Stimulated activated CD4-positive, alpha-beta T cell treated with anti-CD3 and anti-CD28 coated beads, Interleukin-15, amount 100 ng/mL, for 24 hours (primary cell): ENCODE results near the gene GDPD1.
"Not testable (repeated sequence)": the region's sequence is repeated elsewhere in the genome, so short reads cannot be mapped to it uniquely, and the experiment has no call there.

Source experiments
- DNase-seq: peaks from one replicate; pipeline ENCODE4 v3.0.0-alpha.2; 2020

Gene GDPD1

GRCh38 chr17:59220328-59221158 is at the start of gene GDPD1:
GDPD1 (plus strand) TSS chr17:59220511; CDS start chr17:59220610, 99 bp downstream.
- peak; percentile 98 for DNase-seq

DNA sequence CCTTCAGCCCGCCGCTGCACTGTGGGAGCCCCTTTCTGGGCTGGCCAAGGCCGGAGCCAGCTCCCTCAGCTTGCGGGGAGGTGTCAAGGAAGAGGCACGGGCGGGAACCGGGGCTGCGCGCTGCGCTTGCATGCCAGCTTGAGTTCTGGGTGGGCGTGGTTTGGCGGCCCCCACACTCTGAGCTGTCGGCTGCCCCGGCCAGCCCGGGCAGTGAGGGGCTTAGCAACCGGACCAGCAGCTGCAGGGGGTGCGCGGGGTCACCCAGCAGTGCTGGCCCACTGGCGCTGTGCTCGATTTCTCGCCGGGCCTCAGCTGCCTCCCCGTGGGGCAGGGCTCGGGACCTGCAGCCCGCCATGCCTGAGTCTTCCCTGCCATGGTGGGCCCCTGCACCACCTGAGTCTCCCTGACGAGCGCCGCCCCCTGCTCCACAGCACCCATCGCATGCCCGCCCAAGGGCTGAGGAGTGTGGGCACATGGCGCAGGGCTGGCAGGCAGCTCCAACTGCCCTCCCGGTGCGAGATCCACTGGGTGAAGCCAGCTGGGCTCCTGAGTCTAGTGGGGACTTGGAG is 47.8 kb upstream of the GDPD1 start:
- DNase-seq, result no peak

DNA sequence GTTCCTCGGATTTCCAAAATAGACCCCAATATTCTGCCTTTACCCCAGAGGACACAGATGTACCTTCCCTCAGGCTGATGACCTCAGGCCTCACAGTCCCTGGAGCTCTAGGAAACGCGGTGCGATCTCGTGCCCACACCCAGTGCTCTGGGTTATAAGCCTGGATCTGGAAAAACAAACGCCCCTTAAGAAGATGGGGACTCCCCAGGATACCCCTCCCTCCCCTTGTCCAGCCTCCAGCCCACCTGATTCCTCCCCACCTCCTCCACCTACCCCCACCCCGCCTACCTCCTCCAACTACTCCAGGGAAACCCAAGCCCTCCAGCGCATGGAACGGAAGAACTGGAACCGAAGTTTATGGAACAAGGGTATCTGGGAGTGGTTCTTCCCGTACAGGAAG is 45.6 kb upstream of the GDPD1 start:
- DNase-seq, result no peak

- DNase-seq, result no peak
Observed at GRCh38 chr17:59175076-59175475, 45.2 kb upstream of the GDPD1 start.

DNA sequence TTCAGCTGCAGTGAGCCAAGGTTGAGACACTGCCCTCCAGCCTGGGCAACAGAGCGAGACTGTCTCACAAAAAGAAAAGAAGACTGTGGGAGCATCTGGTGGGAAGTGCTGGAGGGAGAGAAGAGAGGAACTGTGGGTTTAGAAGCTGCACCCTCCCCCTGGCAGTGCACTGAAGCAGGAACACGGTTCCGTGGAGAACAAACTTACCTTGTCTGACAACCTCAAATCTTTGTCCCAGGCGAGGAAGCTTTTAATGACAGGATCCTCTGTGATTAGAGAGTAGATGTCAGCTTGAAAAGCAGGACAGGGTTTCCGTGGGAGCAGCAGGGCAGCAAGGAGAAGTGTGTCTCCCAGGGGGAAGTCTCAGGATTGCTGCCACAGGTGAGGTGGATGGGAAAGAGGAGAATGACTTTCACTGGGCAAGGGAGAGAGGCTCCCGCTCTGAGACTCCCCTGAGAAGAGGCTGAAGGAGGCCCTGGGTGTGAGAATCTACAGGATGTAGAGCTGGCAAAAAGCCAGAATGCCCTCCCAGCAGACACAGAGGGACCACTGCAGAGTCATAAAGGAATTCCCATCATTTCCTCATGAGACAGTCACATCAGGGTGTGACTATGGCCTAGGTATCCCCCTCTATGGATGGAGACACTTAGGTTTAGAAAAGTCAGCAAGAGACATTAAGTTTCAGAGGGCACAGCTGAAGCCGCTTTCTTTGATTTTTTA is 41.9 kb upstream of the GDPD1 start:
- DNase-seq, result no peak

DNA sequence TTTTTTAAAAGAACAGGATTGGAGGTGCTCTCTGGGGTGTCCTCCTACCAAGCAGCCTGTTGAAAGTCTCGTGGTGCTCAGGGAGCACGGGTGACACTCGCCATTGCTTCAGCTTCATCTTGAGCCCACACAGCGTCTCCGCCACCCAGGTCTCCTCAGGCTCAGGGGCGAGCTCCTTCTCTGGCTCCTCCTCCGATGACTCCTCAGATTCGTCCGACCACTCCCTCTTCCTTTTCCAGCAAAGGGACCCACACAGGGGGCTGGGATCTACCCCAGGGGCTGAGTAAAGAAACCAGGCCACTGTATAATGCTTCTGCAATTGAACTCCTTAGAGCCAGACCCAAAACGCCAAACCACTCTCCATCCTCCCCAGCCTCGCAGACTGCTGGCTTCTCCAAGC is 40.7 kb upstream of the GDPD1 start:
- DNase-seq, result not testable (repeated sequence)

- DNase-seq, result no peak
Observed at GRCh38 chr17:59180626-59181025, 39.7 kb upstream of the GDPD1 start.

DNA sequence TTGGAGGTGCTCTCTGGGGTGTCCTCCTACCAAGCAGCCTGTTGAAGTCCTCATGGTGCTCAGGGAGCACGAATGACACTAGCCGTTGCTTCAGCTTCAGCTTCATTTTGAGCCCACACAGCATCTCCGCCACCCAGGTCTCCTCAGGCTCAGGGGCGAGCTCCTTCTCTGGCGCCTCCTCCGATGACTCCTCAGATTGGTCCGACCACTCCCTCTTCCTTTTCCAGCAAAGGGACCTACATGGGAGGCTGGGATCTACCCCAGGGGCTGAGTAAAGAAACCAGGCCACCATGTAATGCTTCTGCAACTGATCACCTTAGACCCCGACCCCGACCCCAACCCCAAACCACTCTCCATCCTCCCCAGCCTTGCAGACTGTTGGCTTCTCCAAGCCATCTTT is 38.8 kb upstream of the GDPD1 start:
- DNase-seq, result no peak

- no peak for DNase-seq
Observed at GRCh38 chr17:59185997-59186396, 34.3 kb upstream of the GDPD1 start.

DNA sequence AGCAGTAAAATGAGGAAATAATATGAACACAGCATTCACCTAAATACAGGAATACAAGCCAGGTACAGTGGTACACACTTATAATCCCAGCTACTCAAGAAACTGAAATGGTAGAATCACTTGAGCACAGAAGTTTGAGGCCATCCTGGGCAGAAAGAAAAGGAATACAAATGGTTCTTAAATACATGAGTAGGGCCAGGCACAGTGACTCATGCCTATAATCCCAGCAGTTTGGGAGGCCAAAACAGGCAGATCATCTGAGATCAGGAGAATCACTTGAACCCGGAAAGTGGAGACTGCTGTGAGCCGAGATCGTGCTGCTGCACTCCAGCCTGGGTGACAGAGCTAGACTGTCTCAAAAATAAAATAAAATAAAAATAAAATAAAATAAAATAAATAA is 33.5 kb upstream of the GDPD1 start:
- DNase-seq, result no peak

- no peak for DNase-seq
Observed at GRCh38 chr17:59190806-59191205, 29.5 kb upstream of the GDPD1 start.

GRCh38 chr17:59193336-59193862 is 26.9 kb upstream of the GDPD1 start:
- DNase-seq, result no peak

GRCh38 chr17:59199398-59199797 is 20.9 kb upstream of the GDPD1 start:
- no peak for DNase-seq

- DNase-seq, result no peak
Observed at GRCh38 chr17:59202320-59202719, 18.0 kb upstream of the GDPD1 start.

DNA sequence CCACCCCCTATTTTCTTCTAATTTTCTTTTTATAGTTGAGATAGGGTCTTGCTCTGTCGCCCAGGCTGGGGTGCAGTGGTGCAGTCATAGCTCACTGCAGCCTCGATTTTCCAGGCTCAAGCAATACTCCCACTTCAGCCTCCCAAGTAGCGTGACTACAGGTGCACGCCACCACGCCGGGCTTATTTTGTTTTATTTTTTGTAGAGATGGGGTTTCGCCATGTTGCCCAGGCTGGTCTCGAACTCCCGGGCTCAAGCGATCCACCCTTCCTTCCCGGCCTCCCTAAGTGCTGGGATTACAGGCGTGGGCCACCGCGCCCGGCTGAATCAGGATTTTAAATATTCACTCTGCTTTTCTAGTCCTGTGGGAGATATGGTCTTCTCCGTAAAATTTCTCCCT is 941 bp upstream of the GDPD1 start:
- DNase-seq, result no peak

GRCh38 chr17:59219992-59220327 is 351 bp upstream of the GDPD1 start:
- no peak for DNase-seq

DNA sequence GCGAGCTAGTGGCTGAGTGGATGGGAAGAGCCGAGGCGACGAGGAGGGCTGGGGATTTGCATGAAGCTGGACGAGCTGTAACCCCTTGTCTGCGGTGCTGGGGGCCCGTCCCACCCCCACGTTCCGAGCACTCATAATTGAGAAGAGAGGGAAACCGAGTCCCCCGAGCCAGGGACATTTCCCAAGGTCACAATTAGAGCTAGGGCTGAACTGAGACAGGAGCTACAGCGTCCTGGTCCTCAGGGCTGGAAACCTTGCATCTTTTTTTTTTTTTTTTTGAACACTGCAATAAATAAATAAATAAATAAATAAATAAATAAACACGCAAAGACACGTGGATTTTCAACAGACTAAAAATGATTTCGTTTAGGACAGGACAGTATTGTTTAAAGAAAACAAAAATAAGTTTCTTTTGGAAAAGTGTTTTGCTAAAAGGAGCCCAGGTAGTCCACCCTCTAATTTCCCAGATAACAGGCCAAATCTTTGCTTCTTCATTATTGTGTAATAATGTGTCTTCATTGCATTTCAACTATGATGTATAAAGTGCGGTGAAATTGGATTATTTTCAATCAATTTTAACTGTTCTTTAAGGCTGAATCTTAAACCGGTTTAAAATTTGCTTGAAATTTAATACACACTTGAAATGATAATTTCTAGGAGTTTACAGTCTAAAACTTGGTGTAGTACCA is 992 bp downstream of the GDPD1 start:
- DNase-seq, result peak; percentile 24

DNA sequence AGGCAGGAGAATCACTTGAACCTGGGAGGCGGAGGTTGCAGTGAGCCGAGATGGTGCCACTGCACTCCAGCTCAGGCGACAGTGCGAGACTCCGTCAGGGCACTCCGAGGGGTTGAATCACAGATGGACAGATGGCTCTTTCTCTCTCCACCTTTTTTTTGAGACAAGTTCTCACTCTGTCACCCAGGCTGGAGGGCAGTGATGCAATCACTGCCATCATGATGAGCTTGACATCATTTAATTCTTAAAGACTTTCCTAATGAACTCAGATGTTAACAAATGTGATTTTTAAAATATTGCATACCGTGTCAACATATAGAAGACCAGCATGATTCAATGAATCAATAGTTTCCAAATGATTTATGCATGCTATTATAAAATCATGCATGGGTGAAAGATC is 3.5 kb downstream of the GDPD1 start:
- no peak for DNase-seq

GRCh38 chr17:59228588-59228987 is 8.3 kb downstream of the GDPD1 start:
- not testable (repeated sequence) for DNase-seq

DNA sequence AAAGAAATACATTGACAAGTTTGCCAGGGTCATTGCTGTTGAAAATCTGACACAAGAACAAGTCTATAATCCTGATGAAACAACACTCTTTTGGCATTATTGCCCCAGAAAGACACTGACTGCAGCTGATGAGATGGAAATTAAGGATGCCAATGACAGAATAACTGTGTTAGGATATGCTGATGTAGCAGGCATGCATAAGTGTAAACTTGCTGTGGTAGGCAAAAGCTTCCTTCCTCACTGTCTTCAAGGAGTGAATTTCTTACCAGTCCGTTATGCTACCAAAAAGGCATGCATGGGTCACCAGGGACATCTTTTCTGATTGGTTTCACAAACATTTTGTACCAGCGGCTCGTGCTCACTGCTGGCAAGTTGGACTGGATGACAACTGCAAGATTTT is 10.5 kb downstream of the GDPD1 start:
- no peak for DNase-seq

DNA sequence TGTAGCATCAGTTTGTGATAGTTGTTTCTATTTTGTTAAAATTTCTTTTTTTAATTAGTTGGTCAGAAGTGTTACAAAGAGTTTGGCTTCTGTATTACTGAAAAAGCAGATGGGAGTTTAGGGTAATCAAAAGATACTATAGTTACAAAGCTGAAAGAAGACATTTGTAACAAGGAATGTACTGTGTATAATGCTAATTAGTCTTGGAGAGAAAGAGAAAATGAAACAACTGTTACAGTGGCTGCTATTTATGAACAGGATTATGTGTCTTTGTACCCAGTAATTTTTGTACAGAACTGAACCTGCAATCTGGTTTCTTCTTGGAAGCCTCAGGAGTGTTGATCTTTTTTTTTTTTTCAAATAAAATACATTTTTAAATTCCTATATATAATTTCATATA is 14.3 kb downstream of the GDPD1 start:
- no peak for DNase-seq

GRCh38 chr17:59238906-59239305 is 18.6 kb downstream of the GDPD1 start:
- DNase-seq, result no peak

DNA sequence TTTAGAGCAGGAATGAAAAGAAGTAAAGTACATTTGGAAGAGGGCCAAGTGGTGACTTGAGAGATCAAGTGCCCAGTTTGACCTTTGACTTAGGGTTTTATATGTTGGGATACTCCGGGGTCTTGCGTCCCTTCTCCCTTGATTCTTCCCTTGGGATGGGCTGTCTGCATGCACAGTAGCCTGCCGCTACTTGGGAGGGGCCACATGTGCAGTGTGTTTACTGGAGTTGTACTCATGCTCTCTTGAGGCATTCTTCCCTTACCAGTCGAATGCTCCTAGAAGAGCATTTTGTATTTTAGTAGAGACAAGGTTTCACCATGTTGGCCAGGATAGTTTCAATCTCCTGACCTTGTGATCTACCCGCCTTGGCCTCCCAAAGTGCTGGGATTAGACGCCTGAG is 23.8 kb downstream of the GDPD1 start:
- no peak for DNase-seq
